GM21717 (cell line): ENCODE data around the gene KIAA0930.
"Not testable (repeated sequence)": the region's sequence is repeated elsewhere in the genome, so short reads cannot be mapped to it uniquely, and the experiment has no call there.

Source experiments
- ATAC-seq: cut with Tn5 transposase; IDR thresholded peaks from one replicate; pipeline ENCODE4 v1.9.1; 2021; ENCODE audit warnings: mild to moderate bottlenecking, moderate library complexity; ENCODE audit not compliant: unreplicated experiment

The KIAA0930 gene

DNA sequence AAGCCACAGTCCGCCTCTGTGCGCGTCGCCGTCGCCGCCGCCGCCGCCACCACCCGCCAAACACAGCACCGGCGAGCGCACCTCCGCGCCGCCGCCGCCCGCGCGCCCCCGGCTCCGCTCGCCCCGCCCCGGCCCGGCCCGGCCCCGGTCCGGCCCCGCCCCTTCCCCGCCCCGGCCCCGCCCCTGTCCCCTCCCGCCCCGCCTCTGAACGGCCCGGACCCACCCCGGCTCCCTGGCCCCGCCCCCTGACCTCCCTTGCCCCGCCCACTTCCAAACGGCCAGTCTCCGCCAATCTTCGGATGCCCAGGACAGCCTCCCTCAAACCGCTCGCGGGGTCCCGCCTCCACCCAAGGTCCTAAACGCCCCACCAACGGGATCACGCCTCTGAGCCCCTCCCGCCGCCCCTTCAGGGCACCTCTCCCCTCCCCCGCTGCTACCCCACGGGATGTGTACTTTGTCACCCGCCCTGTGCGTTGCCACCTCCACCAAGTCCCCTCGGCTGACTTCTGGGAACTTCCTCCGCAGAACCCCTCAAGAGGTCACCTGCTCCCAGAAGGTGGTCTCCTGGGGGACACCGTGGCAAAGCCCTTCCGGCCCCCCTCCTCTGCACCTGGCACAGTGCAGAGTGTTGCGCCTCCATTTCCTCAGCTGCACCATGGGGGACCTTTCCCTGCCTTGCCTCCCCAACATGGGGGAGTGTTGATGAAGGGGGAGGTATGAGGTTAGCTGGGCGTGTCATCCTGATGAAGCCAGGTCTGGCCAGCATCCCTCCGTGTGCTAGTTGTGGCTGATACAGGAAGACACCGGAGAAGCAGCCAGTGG lies at the start of gene KIAA0930:
KIAA0930 (minus strand) TSS at position 85 of the 822 bp plus-strand sequence. CDS start 191 bp downstream, outside the sequence.
- no peak for ATAC-seq

DNA sequence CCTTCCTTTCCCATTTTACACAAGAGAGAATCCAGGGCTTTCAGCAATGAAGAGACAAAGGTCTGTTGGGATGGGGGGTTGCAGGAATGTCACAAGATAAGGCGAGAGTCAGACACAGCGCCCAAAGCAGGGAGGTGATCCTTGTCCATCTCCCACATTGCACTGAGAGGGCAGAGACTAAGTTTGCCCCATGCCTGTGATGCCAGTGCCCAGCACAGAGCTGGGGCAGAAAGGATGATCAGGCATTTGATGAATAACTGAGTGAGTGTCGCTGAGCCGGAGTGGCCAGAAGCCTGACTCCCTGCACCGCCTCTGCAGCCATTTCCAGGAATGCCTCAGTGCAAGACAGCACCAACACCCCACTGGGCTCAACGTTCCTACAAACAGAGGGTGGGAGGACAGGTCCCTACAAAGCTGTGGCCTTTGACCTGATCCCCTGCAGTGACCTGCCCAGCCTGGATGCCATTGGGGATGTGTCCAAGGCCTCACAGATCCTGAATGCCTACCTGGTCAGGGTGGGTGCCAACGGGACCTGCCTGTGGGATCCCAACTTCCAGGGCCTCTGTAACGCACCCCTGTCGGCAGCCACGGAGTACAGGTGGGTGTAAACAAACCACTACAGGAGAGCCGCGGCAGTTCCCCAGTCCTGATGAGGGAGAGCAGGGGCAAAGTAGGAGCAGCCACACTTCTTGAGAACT lies 46.3 kb upstream of the KIAA0930 start:
- ATAC-seq, result no peak

DNA sequence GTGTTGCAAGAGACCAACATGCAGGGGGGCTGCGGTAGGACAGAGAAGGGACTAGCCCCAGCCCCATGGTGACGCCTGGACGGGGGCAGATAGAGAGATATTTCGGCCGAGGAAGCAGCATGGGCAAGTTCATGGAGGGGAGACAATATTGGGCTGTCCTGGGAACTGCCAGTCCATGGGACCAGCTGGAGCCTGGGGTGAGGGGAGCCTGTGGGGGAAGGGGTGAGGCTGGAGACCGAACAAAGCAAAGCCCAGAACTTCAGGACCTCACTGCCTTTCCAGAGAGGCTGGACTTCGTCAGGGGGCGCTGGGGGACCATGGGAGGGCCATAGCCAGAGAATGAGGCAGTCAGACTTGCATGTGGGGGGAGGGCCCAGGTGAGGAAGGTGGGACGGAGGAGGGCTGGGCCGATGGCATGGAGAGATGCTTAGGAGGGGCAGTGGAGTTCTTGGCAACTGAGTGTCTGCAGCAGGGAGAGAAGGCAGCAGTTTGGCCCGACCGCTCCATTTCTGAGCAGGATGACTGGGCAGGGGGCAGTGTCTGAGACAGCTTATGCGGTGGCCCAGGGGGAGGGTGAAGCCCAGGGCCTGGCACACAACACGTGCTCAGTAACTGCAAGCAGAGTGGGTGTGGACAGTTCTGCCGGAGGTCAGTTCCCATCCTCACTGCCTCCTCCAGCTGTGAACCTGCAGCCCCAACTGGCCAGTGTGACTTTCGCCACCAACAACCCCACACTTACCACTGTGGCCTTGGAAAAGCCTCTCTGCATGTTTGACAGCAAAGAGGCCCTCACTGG lies 44.8 kb upstream of the KIAA0930 start:
- ATAC-seq, result no peak

DNA sequence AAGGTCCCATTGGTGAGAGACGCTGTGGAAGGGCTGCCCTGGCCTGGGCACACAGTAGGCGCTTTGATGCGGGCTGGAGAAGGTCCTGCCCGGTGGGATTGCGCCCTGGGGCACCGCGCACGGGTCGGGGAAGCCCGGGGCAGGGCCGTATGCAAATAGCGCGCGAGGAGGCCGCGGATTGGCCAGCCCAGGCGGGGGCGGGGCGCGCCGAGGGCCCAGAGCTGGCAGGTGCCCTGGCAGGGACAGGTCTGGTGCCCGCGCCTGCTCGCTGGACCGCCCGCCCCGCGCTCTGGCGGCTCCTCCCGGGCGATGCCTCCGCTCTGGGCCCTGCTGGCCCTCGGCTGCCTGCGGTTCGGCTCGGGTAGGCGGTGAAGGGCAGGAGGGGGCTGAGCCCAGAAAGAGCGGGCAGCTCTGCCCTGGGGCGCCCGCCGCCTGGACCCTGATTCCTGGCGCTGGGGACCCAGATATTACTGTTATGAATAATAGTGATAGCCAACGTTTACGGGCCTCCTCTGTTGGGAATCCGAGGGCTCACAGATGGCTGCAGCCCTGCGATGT lies 44.1 kb upstream of the KIAA0930 start, which contains the start of gene UPK3A:
UPK3A (plus strand) TSS at position 245 of the 558 bp plus-strand sequence; CDS start at position 310, 65 bp downstream.
- ATAC-seq, result no peak

DNA sequence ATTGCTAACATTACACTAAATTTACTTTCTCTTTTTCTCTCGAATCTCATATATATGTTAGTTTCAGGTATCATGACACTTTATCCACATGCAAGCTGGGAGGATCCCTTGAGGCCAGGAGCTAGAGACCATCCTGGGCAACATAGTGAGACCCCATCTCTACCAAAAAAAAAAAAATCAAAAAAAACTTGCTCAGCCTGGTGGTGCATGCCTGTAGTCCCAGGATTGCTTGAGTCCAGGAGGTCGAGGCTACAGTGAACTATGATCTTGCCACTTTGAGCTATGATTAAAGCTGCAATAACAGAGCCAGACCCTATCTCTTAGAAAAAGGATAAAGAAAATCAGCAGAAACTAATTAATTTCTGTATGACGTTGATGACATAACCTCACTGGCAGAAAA lies 40.3 kb upstream of the KIAA0930 start:
- ATAC-seq, result no peak

DNA sequence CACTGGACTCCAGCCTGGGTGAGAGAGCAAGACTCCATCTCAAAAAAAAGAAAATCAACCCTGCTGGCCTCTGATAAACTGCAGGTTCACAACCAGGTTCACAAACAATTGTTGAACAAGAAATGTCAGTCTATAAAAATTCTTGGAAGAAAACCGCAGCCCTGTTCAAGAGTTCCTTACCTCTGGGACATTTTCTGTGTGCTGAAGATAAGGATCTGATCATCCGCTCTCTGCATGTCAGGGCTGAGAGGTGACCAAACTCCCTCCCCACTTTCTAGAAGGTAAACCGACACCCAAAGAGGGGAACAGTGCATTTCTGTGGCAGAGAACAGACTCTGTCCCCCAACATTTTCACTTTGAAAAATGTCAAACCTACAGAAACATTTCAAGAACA lies 39.9 kb upstream of the KIAA0930 start:
- no peak for ATAC-seq

DNA sequence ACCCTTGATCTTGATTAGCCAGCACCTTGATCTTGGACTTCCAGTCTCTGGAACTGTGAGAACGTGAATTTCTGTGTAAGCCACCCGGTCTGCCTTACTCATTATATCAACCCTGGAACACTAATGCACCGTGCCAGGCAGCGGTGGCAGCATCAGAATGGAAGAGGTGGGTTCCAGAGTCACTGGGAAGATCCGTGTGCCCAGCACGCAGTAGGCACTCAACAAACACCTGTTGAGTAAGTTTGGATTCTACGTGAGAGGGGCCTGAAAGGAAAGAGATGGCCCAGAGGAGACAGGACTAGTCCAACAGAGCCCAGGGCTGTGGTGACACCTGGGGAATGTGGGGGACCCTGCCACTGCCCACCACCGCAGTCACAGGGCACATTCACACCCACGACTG lies 37.4 kb upstream of the KIAA0930 start:
- ATAC-seq, result no peak

DNA sequence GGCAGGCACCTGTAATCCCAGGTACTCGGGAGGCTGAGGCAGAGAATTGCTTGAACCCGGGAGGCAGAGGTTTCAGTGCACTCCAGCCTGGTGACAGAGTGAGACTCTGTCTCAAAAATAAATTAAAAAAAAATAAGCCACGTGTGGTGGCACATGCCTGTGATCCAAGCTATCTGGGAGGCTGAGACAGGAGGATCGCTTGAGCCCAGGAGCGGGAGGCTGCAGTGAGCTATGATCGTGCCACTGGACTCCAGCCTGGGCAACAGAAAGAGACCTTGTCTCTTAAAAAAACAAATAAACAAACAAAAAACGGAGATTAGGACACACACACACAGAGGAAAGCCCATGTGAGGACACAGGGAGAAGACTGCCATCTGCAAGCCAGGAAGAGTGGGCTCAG lies 37.0 kb upstream of the KIAA0930 start:
- ATAC-seq, result not testable (repeated sequence)

DNA sequence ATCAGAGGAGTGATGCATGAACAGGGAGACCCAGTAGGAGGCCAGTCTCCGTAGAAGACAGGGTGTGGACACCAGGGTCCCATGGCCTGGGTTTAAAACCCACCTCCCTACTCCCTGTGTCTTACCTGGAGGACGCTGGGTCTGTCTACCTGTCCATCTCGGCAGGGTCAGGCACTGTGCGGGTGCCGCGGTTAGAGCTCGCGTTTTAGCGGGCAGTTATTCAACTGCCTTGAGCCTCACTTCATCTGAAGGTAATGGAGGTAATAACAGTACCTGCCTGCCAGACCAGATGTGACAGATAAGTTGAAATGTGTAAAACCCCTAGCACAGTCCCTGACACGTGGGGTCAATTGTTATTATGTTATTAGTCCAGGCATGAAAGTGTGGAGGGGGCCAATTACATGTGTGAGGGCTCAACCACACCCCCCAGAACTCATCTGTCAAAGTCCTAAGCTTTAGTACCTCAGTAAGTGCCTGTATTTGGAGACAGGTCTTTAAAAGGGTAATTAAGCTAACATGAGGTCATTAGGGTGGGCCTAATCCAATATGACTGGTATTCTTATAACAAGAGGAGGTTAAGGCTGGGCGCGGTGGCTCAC lies 35.9 kb upstream of the KIAA0930 start:
- ATAC-seq, result no peak

DNA sequence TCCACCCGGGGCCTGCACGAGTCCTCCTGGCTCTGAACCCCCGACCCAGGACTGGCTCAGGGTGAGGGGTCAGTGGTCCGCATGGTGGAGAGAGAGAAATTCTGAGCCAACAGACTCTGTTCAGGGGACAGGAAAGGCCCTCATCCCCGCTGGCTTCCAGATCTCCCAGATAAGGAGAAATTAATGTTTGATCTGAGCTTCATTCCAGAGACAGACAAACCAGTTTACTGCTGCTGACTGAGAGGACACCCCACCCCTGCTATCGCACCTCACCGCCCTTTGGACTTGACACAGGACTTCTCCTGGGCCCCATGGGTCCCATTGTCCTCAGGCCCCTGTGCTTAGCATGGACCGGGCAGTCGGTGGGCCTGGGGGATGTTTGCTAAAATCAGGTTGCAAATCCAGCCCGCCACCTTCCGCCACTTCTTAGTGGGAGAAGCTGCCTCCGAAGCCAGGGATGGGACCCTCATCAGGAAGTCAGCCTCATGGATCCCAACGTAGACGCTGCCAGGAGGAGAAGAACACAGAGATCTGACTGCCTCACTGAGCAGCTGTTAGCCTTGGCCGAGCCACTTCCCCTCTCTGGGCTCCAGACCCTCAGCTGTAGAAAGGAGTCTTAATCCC lies 32.9 kb upstream of the KIAA0930 start:
- no peak for ATAC-seq

DNA sequence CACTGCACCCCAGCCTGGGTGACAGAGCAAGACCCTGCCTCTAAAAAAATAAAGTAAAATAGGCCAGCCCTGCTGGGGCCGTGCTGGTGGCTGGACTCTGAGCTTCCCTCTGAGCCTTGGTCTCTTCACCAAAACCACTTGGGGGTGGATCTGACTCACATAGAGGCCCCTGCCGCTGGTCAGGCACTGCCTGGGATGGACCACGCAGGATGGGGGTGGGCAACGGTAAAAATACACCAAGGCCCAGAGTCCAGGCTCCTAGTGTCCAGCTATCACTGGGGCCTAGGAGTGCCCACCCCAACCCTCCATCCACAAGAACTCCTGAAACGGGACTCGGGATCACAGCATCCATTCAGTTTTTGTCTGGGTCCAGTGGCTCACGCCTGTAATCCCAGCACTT lies 31.8 kb upstream of the KIAA0930 start:
- ATAC-seq, result no peak

DNA sequence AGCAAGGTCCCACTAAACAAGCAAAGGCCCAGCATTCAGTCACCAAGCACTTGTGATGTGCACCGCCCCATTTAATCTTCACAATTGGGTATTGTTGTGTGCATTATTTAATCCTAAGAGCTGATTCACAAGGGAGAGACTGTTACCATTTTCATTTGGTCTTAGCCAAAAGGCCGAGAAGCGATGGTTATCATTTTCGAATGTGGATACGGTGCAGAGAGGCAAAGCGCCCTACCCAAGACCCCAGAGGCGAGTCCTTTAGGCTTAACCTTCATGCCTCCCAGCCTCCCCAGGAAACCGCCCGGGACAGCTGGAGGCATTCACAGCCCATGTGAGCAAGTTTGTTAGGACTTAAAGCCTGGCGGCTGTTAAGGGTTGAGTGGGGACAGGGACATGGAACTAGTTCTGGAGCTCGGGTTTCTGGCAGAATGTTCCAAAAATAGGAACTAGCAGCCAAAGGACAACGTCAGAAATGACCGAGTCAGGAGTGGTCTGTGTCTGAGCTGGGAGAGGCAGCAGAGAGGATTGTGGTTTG lies 31.0 kb upstream of the KIAA0930 start:
- ATAC-seq, result no peak

DNA sequence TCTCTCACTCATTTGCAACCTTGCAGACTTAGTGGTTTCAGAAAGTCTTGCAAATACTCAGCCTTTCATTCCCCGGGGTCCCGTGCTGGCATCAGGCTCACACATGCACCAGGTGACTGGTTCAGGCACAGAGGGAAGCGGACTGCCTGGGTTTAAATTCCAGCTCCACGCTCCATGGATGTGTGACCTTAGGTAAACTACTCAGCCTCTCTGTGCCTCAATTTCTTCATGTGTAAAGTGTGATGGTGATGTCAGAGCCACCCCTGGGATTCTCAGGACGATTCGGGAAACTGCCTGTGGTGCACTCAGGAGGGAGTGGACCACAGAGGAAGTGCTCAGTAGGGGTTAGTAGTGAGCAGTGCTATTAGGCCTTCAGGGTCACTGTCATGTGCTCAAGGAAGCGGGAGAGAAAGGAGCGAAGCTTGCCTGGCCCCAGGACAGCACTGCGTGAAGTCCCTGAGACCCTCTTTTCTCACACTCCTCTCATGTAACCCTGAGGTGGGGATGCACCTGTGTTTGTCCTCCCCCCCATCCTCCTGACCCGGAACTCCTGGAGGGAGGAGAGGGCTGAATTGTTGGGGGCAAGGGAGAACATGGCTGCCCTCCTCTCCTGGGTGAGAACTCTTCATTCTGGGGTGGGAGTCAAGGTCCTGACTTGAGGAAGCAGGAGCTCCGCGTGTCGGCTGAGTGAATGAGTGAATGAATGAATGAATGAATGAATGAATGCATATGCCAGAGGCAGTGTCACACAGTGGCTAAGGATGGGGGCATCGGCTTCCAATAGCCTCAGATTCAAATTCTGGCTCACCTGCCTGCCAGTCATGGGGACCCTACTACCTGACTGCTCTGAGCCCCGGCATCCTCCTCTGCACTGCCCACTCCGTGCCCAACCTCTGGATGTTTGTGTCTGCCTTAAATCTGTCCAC lies 29.7 kb upstream of the KIAA0930 start:
- no peak for ATAC-seq

DNA sequence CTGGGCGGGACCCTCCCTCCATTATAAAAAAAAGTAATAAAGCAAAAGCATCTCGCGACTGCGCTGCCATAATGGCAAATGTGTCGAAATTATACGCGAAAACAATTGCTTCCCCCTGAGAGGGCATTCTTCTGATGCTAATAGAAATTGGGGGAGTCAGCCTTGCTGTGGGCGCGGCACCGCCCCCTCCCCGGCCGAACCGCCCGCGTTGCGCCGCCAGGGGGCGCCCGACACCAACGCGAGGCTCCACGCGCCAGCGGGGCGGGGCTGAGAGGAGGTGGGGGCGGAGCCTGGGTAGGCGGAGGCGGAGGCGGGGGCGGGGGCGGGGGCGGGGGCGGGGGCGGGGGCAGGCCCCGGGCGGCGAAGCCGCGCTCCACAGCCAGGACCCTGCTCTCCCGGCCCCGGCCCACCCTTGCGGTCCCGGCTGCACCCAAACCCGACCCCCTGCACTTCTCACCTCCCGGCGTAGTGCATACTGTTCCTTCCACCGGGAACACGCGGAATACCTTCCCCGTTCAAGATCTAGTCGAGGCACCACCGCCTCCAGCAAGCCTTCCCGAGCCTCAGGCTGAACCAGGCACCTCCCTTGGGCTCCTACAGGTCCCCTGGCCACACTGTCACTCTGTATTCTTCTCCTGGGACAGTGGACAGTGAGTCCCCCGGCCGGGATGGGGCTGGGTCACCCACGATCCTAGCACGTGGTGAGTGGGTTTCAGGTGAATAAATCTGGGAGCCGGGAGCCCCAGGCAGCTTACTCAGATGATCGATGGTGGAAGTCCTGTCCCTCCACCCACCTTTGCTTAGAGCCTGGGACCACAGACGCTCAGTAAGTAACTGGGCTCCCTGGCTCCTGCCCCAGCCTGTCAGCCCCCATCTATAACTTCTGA lies 28.5 kb upstream of the KIAA0930 start:
- ATAC-seq, result no peak

DNA sequence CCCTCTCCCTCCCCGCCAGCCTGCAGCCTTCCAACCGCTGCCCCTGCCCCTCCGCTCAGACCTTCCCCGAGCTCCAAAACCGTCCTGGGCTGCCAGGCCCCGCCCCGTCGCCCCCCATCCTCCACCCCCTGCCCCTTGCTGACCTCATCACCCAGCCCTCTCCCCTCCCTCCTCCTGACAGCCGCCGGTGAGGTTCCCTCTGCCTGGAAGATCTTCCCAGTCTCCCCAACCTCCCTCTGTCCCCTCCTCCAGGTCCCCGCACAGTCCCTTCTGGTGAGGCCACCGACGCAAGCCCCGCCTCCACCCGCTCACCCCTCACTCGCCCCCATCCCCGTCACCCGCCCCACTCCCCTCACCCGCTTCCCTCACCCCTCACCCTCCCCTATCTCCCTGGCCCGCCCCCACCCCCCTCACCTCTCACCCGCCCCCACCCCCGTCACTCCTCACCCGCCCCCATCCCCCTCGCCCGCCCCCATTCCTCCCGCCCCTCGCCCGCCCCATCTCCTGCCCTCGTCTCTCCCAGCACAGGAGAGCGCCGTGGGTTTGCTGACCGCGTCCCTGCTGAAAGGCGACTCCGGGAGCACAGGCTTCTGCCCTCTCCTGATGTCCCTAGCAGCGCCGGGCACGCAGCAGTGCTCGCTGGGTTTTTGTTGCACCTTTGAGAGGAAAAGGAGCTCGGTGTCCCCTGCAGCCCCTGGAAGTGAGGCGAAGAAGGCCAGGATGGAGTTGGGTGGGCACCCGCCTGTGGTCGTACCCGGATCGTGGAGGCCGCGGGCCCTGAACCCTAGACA lies 27.7 kb upstream of the KIAA0930 start:
- ATAC-seq, result no peak

DNA sequence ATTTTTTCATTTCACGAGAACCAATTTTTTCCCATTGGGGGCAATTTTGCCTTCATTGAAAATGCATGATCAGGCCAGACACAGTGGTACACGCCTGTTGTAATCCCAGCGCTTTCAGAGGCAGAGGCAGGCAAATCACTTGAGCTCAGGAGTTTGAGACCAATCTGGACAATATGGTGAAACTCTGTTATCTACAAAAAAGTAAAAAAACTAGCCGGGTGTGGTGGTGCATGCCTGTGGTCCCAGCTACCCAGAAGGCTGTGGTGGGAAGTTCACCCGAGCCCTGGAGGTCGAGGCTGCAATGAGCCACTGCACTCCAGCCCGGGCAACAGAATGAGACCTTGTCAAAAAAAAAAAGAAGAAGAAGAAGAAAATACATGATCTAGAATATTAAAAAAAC lies 24.8 kb upstream of the KIAA0930 start:
- ATAC-seq, result no peak
